ENCODE data around the gene TTL. TPM values are rescaled to one million over a fixed set of nuclear protein-coding genes. Genes with fewer than 3 reads are reported as not detected.
"Not testable (repeated sequence)": the region's sequence is repeated elsewhere in the genome, so short reads cannot be mapped to it uniquely, and the experiment has no call there.

Gene TTL
- total RNA-seq, 4 donors from 2014 or later = 12.0 to 22.2 (median 19.0) TPM

- Histone ChIP-seq H3K36me3 (peaks cover 5 to 7% of the 10 kb centered on the region in 2 donors), H3K4me3 (replicated peaks in 1 of 3) (no peak overlapping the region), H3K27me3 (no peaks in the 10 kb centered on the region), H3K9me3 (no peaks in the 10 kb centered on the region), H3K4me1 (no peaks in the 10 kb centered on the region), H3K27ac (no peak overlapping the region)
- WGBS, 2 donors = 77 to 85% methylated on average over 4 of the region's 4 CpGs
- DNase-seq = no peak
- intact Hi-C loops (cut with DNase I) = no loop called here
- TF ChIP-seq POLR2A (IDR thresholded peaks at IDR 0.05) = no peak
- TF ChIP-seq, protein P1, sequence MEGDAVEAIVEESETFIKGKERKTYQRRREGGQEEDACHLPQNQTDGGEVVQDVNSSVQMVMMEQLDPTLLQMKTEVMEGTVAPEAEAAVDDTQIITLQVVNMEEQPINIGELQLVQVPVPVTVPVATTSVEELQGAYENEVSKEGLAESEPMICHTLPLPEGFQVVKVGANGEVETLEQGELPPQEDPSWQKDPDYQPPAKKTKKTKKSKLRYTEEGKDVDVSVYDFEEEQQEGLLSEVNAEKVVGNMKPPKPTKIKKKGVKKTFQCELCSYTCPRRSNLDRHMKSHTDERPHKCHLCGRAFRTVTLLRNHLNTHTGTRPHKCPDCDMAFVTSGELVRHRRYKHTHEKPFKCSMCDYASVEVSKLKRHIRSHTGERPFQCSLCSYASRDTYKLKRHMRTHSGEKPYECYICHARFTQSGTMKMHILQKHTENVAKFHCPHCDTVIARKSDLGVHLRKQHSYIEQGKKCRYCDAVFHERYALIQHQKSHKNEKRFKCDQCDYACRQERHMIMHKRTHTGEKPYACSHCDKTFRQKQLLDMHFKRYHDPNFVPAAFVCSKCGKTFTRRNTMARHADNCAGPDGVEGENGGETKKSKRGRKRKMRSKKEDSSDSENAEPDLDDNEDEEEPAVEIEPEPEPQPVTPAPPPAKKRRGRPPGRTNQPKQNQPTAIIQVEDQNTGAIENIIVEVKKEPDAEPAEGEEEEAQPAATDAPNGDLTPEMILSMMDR (IDR thresholded peaks at IDR 0.05) = no peak
These were observed 47.8 kb downstream of the TTL start for GRCh38 chr2:112529757-112530156.

- Histone ChIP-seq H3K4me3 (replicated peaks in 1 of 3) (no peak overlapping the region), H3K9me3 (no peaks in the 10 kb centered on the region), H3K4me1 (no peaks in the 10 kb centered on the region), H3K27ac (no peak overlapping the region), H3K27me3 (no peaks in the 10 kb centered on the region), H3K36me3 (peaks cover 5 to 7% of the 10 kb centered on the region in 2 donors)
- intact Hi-C loops (cut with DNase I) = no loop called here
- DNase-seq = no peak
- 96 to 97% methylated on average over 4 of the region's 4 CpGs for WGBS, 2 donors
- TF ChIP-seq POLR2A (IDR thresholded peaks at IDR 0.05) = no peak
- TF ChIP-seq, protein P1 (IDR thresholded peaks at IDR 0.05) = no peak
These were observed 48.8 kb downstream of the TTL start for GRCh38 chr2:112530728-112531127.

- TF ChIP-seq, protein P1 (IDR thresholded peaks at IDR 0.05) = no peak
- TF ChIP-seq POLR2A (IDR thresholded peaks at IDR 0.05) = no peak
- H3K27me3 ChIP-seq = no peaks in the 10 kb centered on the region
- no peaks in the 10 kb centered on the region for H3K4me1 ChIP-seq
- intact Hi-C loops (cut with DNase I) = no loop called here
- H3K4me3 ChIP-seq (replicated peaks in 1 of 3) = no peak overlapping the region
- H3K27ac ChIP-seq = no peak overlapping the region
- no peaks in the 10 kb centered on the region for H3K9me3 ChIP-seq
- 60 to 66% methylated on average over 1 of the region's 1 CpG for WGBS, 2 donors
- peaks cover 0 to 3% of the 10 kb centered on the region in 2 donors for H3K36me3 ChIP-seq
- DNase-seq = no peak
These were observed 52.9 kb downstream of the TTL start for GRCh38 chr2:112534826-112535225.

DNA sequence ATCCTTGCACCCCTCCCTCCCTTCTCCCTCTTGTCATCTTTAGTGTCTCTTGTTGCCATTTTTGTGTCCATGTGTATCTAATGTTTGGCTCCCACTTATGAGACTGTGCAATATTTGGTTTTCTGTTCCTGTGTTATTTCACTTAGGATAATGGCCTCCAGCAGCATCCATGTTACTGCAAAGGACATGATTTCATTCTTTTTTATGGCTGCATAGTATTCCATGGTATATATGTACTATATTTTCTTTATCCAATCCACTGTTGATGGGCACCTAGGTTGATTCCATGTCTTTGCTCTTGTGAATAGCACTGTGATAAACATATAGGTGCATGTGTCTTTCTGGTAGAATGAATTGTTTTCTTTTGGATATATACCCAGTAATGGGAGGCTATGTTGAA, 54.7 kb downstream of the TTL start:
- H3K27ac ChIP-seq; H3K4me1 ChIP-seq; H3K36me3 ChIP-seq; H3K9me3 ChIP-seq; intact Hi-C loops (cut with DNase I); H3K27me3 ChIP-seq; DNase-seq; H3K4me3 ChIP-seq (replicated peaks in 1 of 3): not testable (repeated sequence)

DNA sequence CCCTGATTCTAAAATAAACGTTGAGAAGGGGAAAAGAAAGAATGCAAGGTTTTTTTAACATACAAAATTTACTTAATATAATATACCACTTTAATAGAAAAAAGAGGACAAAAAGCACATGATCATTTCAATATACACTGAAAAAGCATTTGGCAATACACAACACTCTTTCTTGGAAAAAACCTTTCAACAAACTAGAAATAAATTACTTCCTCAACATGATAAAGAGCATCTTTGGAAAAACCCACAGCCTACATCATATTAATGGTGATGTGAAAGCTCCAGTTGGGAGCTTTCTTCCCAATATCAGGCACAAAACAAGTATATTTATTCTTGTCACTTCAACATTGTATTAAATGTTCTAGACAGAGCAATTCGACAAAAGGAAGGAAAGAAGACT, 57.4 kb downstream of the TTL start:
- TF ChIP-seq, protein P1 (IDR thresholded peaks at IDR 0.05) = no peak
- no peak for TF ChIP-seq POLR2A (IDR thresholded peaks at IDR 0.05)
- no peaks in the 10 kb centered on the region for H3K36me3 ChIP-seq
- intact Hi-C loops (cut with DNase I) = no loop called here
- H3K27ac ChIP-seq = no peak overlapping the region
- no peaks in the 10 kb centered on the region for H3K9me3 ChIP-seq
- no peaks in the 10 kb centered on the region for H3K27me3 ChIP-seq
- 66 to 73% methylated on average over 2 of the region's 2 CpGs for WGBS, 2 donors
- peaks cover 12 to 15% of the 10 kb centered on the region in 2 donors for H3K4me1 ChIP-seq
- DNase-seq = no peak
- H3K4me3 ChIP-seq (replicated peaks in 1 of 3) = no peak overlapping the region

GRCh38 chr2:112540906-112541305, 59.0 kb downstream of the TTL start:
- H3K9me3 ChIP-seq = no peaks in the 10 kb centered on the region
- H3K4me1 ChIP-seq = peaks cover 12 to 15% of the 10 kb centered on the region in 2 donors
- H3K36me3 ChIP-seq = no peaks in the 10 kb centered on the region
- H3K4me3 ChIP-seq (replicated peaks in 1 of 3) = no peak overlapping the region
- H3K27me3 ChIP-seq = no peaks in the 10 kb centered on the region
- no peak for DNase-seq
- WGBS, 2 donors = 42 to 50% methylated on average over 2 of the region's 2 CpGs
- intact Hi-C loops (cut with DNase I) = no loop called here
- TF ChIP-seq, protein P1 (IDR thresholded peaks at IDR 0.05) = no peak
- no peak for TF ChIP-seq POLR2A (IDR thresholded peaks at IDR 0.05)
- H3K27ac ChIP-seq = no peak overlapping the region
